Upper lobe of left lung (tissue), 6 donors: ENCODE measurements around the gene ATF5. TPM values are rescaled to one million over a fixed set of nuclear protein-coding genes. Genes with fewer than 3 reads are reported as not detected.
A peak's percentile ranks its signal among the peaks of the same experiment; 100 is the strongest.

ENCODE experiments used
- ATAC-seq, 2 donors: fragments of 200-7000 bp; cut with Tn5 transposase; one replicate each; pipeline ENCODE4 v1.9.1; 2022; ENCODE audit warnings: mild to moderate bottlenecking in 2 of 2, moderate library complexity in 2 of 2; ENCODE audit not compliant: low FRiP score in 2 of 2
- DNase-seq, 2 donors: peaks; one replicate each; pipeline ENCODE4 v3.0.0-alpha.2; 2019 to 2020
- H3K27ac ChIP-seq, 4 donors: fragments of 200-600 bp; sonication (generic); one replicate each; pipeline ENCODE4 v1.5.1; 2016 to 2019
- H3K27me3 ChIP-seq, 4 donors: fragments of 200-600 bp; sonication (generic); one replicate each; pipeline ENCODE4 v1.5.1; 2017 to 2019
- H3K36me3 ChIP-seq, 4 donors: fragments of 200-600 bp; sonication (generic); one replicate each; pipeline ENCODE4 v1.5.1; 2016 to 2019
- H3K4me1 ChIP-seq, 4 donors: fragments of 200-600 bp; sonication (generic); one replicate each; pipeline ENCODE4 v1.5.1; 2018 to 2019
- H3K4me3 ChIP-seq, 4 donors: fragments of 200-600 bp; sonication (generic); one replicate each; pipeline ENCODE4 v1.5.1; 2017 to 2019; ENCODE audit warnings: mild to moderate bottlenecking in 2 of 4, moderate library complexity in 1 of 4
- H3K9me3 ChIP-seq, 4 donors: fragments of 200-600 bp; sonication (generic); one replicate each; pipeline ENCODE4 v1.5.1; 2018 to 2019
- CTCF ChIP-seq, 6 experiments: fragments of 450-650 bp in 4 of 6; fragments of 200-600 bp in 2 of 6; sonication (generic) in 2 of 6; IDR thresholded peaks; one replicate each; pipeline ENCODE4 v1.5.1; 2016 to 2019; ENCODE audit warnings: antibody characterized with exemption in 6 of 6
- EP300 ChIP-seq, 4 donors: sonication (generic); formaldehyde crosslinking; IDR thresholded peaks; one replicate each; pipeline ENCODE4 v1.5.1; 2017; ENCODE audit warnings: antibody characterized with exemption in 4 of 4, control low read depth in 2 of 4
- POLR2A ChIP-seq, 4 donors: fragments of 450-650 bp; IDR thresholded peaks; one replicate each; pipeline ENCODE4 v1.5.1; 2016 to 2017; ENCODE audit warnings: antibody characterized with exemption in 4 of 4, mild to moderate bottlenecking in 2 of 4
- POLR2AphosphoS5 ChIP-seq, 2 donors: sonication (generic); formaldehyde crosslinking; IDR thresholded peaks; one replicate each; pipeline ENCODE4 v1.5.1; 2017; ENCODE audit warnings: antibody characterized with exemption in 2 of 2
- WGBS, 2 donors: methylation state at CpG; one replicate each; pipeline ENCODE4 v1.1.5; 2017 to 2018; 5-methylcytosine and 5-hydroxymethylcytosine counted together
- total RNA-seq, 6 donors: library from RNA; depleted of rRNA in 4 of 6; stranded (reverse); fragments of >200 nt in 4 of 6; gene quantifications; one replicate each; pipeline versions ENCODE4 v1.1.0 to v1.2.1, GENCODE V29; 2016 to 2021
- donor health status: DM: no; HTN: no; CAD: no; lungs with moderate emphysema.
- donor health status: DM: no; HTN: yes; CAD: no; lungs with severe emphysema.

ATF5 gene
- total RNA-seq, 6 donors from 2014 or later: 10.0 to 25.8 (median 15.3) TPM

GRCh38 chr19:49887665-49888509, 41.1 kb upstream of the ATF5 start:
- H3K4me3 ChIP-seq: no peak overlapping the region
- H3K27ac ChIP-seq: no peak overlapping the region
- H3K27me3 ChIP-seq: peaks cover 0 to 3% (median 0%) of the 10 kb centered on the region in 4 donors
- H3K36me3 ChIP-seq: peaks cover 21 to 44% (median 36%) of the 10 kb centered on the region in 4 donors
- no peak for TF ChIP-seq EP300 (IDR thresholded peaks at IDR 0.05)
- TF ChIP-seq POLR2AphosphoS5 (IDR thresholded peaks at IDR 0.05): no peak
- no peak for TF ChIP-seq POLR2A (IDR thresholded peaks at IDR 0.05)
- no peak for TF ChIP-seq CTCF (IDR thresholded peaks at IDR 0.05)
- H3K4me1 ChIP-seq: peaks cover 10 to 13% (median 11%) of the 10 kb centered on the region in 4 donors
- no peaks in the 10 kb centered on the region for H3K9me3 ChIP-seq
- WGBS, 2 donors: 87 to 90% methylated on average over 34 to 52 of the region's 54 CpGs
- no peak for ATAC-seq
- peak in 1 of 2 donors; percentile 83 for DNase-seq

GRCh38 chr19:49888510-49888824, 40.5 kb upstream of the ATF5 start:
- H3K4me1 ChIP-seq: peaks cover 10 to 13% (median 11%) of the 10 kb centered on the region in 4 donors
- H3K27ac ChIP-seq: no peak overlapping the region
- 60 to 81% methylated on average over 1 to 18 of the region's 18 CpGs for WGBS, 2 donors
- no peak for ATAC-seq
- H3K27me3 ChIP-seq: peaks cover 0 to 3% (median 0%) of the 10 kb centered on the region in 4 donors
- no peaks in the 10 kb centered on the region for H3K9me3 ChIP-seq
- TF ChIP-seq CTCF (IDR thresholded peaks at IDR 0.05) (no peak), EP300 (IDR thresholded peaks at IDR 0.05) (no peak), POLR2AphosphoS5 (IDR thresholded peaks at IDR 0.05) (no peak), POLR2A (IDR thresholded peaks at IDR 0.05) (no peak)
- no peak overlapping the region for H3K4me3 ChIP-seq
- DNase-seq: peak in 1 of 2 donors; percentile 75
- H3K36me3 ChIP-seq: peaks cover 16 to 38% (median 30%) of the 10 kb centered on the region in 4 donors

DNA sequence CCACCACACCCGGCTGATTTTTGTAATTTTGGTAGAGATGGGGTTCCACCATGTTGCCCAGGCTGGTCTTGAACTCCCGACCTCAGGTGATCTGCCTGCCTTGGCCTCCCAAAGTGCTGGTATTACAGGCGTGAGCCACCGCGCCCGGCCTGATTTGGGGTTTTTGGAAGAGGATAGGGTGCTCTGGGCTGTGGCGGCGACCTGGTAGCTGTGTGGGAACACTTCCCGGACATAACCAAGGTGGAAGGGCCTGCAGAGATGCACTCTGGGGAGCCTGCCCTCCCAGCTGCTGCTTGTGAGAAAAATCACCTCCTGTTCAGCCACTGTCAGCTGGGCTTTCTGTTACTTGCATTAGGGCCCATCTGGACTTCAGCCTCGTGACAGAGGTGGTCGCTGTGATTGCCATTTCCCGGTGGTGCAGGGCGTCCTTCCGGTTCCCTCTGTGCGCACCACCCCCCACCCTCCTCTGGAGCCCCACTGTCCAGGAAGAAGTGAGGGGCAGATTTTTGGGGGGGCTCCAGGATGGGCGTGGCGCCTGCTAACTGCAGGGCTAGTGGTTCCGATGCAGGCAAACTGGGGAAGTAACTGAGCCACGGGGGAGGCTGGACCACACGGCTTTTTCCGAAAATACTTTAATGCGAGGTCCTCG, 39.8 kb upstream of the ATF5 start:
- H3K36me3 ChIP-seq: peaks cover 10 to 31% (median 23%) of the 10 kb centered on the region in 4 donors
- H3K4me3 ChIP-seq: no peak overlapping the region
- peaks cover 10 to 13% (median 11%) of the 10 kb centered on the region in 4 donors for H3K4me1 ChIP-seq
- WGBS, 2 donors: 93 to 94% methylated on average over 18 to 23 of the region's 23 CpGs
- DNase-seq: no peak
- H3K27me3 ChIP-seq: peaks cover 0 to 3% (median 0%) of the 10 kb centered on the region in 4 donors
- TF ChIP-seq POLR2A (IDR thresholded peaks at IDR 0.05) (no peak), EP300 (IDR thresholded peaks at IDR 0.05) (no peak), POLR2AphosphoS5 (IDR thresholded peaks at IDR 0.05) (no peak), CTCF (IDR thresholded peaks at IDR 0.05) (no peak)
- no peak for ATAC-seq
- H3K27ac ChIP-seq: no peak overlapping the region
- no peaks in the 10 kb centered on the region for H3K9me3 ChIP-seq

DNA sequence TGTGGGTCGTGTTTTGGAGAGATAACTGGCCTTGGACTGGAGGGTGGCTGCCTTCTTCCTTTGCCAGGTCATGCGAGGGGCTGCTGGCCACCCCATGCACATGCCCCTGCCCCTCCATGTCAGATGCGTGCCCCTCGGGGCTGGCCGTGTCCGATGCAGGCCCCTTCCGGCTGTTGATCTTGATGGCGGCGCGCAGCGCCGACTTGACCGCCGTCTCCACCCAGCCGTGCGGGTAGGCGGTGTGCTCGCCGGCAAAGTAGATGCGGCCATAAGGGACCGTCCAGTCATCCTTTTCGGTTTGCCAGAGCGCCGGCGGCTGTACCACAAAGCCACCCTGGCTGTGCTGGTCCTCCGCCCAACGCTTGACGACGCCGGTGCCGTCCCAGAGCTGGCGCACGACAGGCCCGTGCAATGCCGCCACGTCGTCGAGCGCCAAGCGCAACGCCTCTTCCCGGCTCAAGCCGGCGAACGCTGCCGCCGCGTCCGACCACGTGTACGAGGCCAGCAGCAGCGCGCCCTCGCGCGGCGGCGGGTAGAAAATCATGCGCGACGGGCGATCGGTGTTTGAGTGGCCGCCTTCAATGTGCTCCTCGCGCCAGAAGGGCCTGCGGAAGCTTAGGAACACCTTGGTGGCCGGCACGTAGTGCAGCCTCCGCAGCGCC, 39.2 kb upstream of the ATF5 start:
- TF ChIP-seq POLR2AphosphoS5 (IDR thresholded peaks at IDR 0.05) (peak in 1 of 2 donors; percentile 45), EP300 (IDR thresholded peaks at IDR 0.05) (no peak), POLR2A (IDR thresholded peaks at IDR 0.05) (peak in 1 of 4 donors; percentile 20), CTCF (IDR thresholded peaks at IDR 0.05) (peak; percentile 67 to 96 (median 91))
- H3K4me3 ChIP-seq: peak overlapping the region in 3 of 4 donors; percentile 33 to 52 (median 43)
- 38% methylated on average over 68 of the region's 71 CpGs; no CpG with 5 or more reads in 1 of the 2 donors for WGBS, 2 donors
- peaks cover 0 to 3% (median 0%) of the 10 kb centered on the region in 4 donors for H3K27me3 ChIP-seq
- peaks cover 10 to 13% (median 11%) of the 10 kb centered on the region in 4 donors for H3K4me1 ChIP-seq
- DNase-seq (peak; percentile 77 to 96), ATAC-seq (peak; percentile 50 to 89)
- peaks cover 3 to 25% (median 16%) of the 10 kb centered on the region in 4 donors for H3K36me3 ChIP-seq
- H3K9me3 ChIP-seq: no peaks in the 10 kb centered on the region
- H3K27ac ChIP-seq: no peak overlapping the region
